Adrenal gland (tissue), 12 donors: ENCODE results near the gene IRGC. TPM values are rescaled to one million over a fixed set of nuclear protein-coding genes. Genes with fewer than 3 reads are reported as not detected.

Source experiments
- DNase-seq, 7 donors: peaks; one replicate each; pipeline ENCODE4 v3.0.0-alpha.2; 2019 to 2020
- H3K27ac ChIP-seq, 5 donors: fragments of 200-600 bp; sonication (generic) in 4 of 5; 1 replicate in 3 of 5; 2 replicates in 2 of 5; pipeline versions ENCODE4 v1.5.1 to v1.8.0; 2016 to 2020; ENCODE audit warnings: mild to moderate bottlenecking in 1 of 5
- H3K27me3 ChIP-seq: fragments of 200-600 bp; 2 replicates; pipeline ENCODE4 v1.8.0; 2021
- H3K36me3 ChIP-seq, 2 donors: fragments of 200-600 bp; replicated peaks in 1 of 2; 1 replicate in 1 of 2; 2 replicates in 1 of 2; pipeline versions ENCODE4 v1.5.1 to v1.8.0; 2018 to 2022
- H3K4me1 ChIP-seq, 2 donors: fragments of 200-600 bp; replicated peaks in 1 of 2; 1 replicate in 1 of 2; 2 replicates in 1 of 2; pipeline versions ENCODE4 v1.5.1 to v1.8.0; 2018 to 2021
- H3K4me3 ChIP-seq, 4 donors: fragments of 200-600 bp; sonication (generic) in 3 of 4; one replicate each; pipeline ENCODE4 v1.5.1; 2016 to 2018
- H3K9me3 ChIP-seq, 3 donors: fragments of 200-600 bp; sonication (generic) in 1 of 3; replicated peaks in 1 of 3; 1 replicate in 2 of 3; 2 replicates in 1 of 3; pipeline versions ENCODE4 v1.5.1 to v1.8.0; 2016 to 2021
- CTCF ChIP-seq, 6 experiments: fragments of 450-650 bp in 4 of 6; fragments of 200-600 bp in 2 of 6; sonication (generic) in 1 of 6; IDR thresholded peaks; 1 replicate in 5 of 6; 2 replicates in 1 of 6; pipeline versions ENCODE4 v1.5.1 to v1.8.0; 2016 to 2021; ENCODE audit warnings: antibody characterized with exemption in 6 of 6, mild to moderate bottlenecking in 2 of 6, moderate library complexity in 1 of 6
- POLR2A ChIP-seq, 2 donors: fragments of 450-650 bp; IDR thresholded peaks; one replicate each; pipeline ENCODE4 v1.6.1; 2017; ENCODE audit warnings: antibody characterized with exemption in 2 of 2, mild to moderate bottlenecking in 2 of 2, moderate library complexity in 1 of 2
- WGBS, 4 donors: extraction: QIAGEN DNeasy Blood & Tissue Kit in 2 of 4; methylation state at CpG; one replicate each; pipeline versions ENCODE4 v1.1.5 to v1.1.7; 2013 to 2017; 5-methylcytosine and 5-hydroxymethylcytosine counted together
- intact Hi-C, 2 donors: fragments of 100-400 bp; cut with DNase I; formaldehyde crosslinking; loops; one replicate each; pipeline versions ENCODE4 v1.14.1 to v1.15.0; 2022 to 2023
- polyA plus RNA-seq, 3 donors: library from polyadenylated mRNA; stranded (reverse); fragments of 200-250 nt in 2 of 3; fragments of 350-450 nt in 1 of 3; fragmentation: Illumina TruSeq in 1 of 3; extraction: RNeasy Lipid Tissue Mini Kit (QIAGEN cat#74804) in 1 of 3; gene quantifications; one replicate each; pipeline ENCODE4 v1.2.3, GENCODE V29; 2013 to 2014
- total RNA-seq, 9 donors: library from RNA; depleted of rRNA in 4 of 9; stranded (reverse); fragments of >200 nt in 4 of 9; fragments of 120-200 nt in 1 of 9; fragmentation: NEBNext Ultra II Directional in 1 of 9; extraction: Animal tissue kit (Norgen Biotek cat#: 25700) in 1 of 9; gene quantifications; one replicate each; pipeline versions ENCODE4 v1.1.0 to v1.2.4, GENCODE V29; 2013 to 2023
- donor health status: healthy with polysubstance abuse.
- donor health status: Bipolar disorder and iron deficiency.
- donor health status: DM: yes; HTN: yes; CAD: no.
- donor health status: DM: no; HTN: no; CAD: no.
- donor health status: DM: no; HTN: no; CAD: no.
- donor health status: DM: yes; HTN: yes; CAD: no.

IRGC gene
- total and polyA plus RNA-seq, 12 donors: not detected

GRCh38 chr19:43719918-43720317 lies 4.0 kb downstream of the IRGC start:
- WGBS, 4 donors: 60 to 83% (median 74%) methylated on average over 5 of the region's 5 CpGs
- intact Hi-C loops: no loop called here
- Histone ChIP-seq H3K27ac (no peak overlapping the region), H3K4me3 (no peak overlapping the region), H3K4me1 (no peaks in the 10 kb centered on the region), H3K36me3 (no peaks in the 10 kb centered on the region), H3K9me3 (no peaks in the 10 kb centered on the region), H3K27me3 (no peaks in the 10 kb centered on the region)
- DNase-seq: no peak
- TF ChIP-seq POLR2A (IDR thresholded peaks at IDR 0.05) (no peak), CTCF (IDR thresholded peaks at IDR 0.05) (no peak)

- H3K9me3 ChIP-seq: no peaks in the 10 kb centered on the region
- no peaks in the 10 kb centered on the region for H3K36me3 ChIP-seq
- H3K27ac ChIP-seq: no peak overlapping the region
- H3K27me3 ChIP-seq: no peaks in the 10 kb centered on the region
- WGBS, 4 donors: 77 to 88% (median 81%) methylated on average over 10 of the region's 10 CpGs
- no peak overlapping the region for H3K4me3 ChIP-seq
- intact Hi-C loops: no loop called here
- DNase-seq: no peak
- peaks cover 0 to 10% of the 10 kb centered on the region in 2 donors for H3K4me1 ChIP-seq
- TF ChIP-seq POLR2A (IDR thresholded peaks at IDR 0.05) (no peak), CTCF (IDR thresholded peaks at IDR 0.05) (no peak)
These were observed 5.1 kb downstream of the IRGC start for GRCh38 chr19:43720936-43721335.

- WGBS, 4 donors: 84 to 87% (median 85%) methylated on average over 5 of the region's 5 CpGs
- Histone ChIP-seq H3K4me1 (peaks cover 0 to 13% of the 10 kb centered on the region in 2 donors), H3K36me3 (no peaks in the 10 kb centered on the region), H3K27me3 (no peaks in the 10 kb centered on the region), H3K4me3 (no peak overlapping the region), H3K9me3 (no peaks in the 10 kb centered on the region), H3K27ac (no peak overlapping the region)
- no peak for TF ChIP-seq CTCF (IDR thresholded peaks at IDR 0.05)
- TF ChIP-seq POLR2A (IDR thresholded peaks at IDR 0.05): no peak
- no peak for DNase-seq
- intact Hi-C loops: no loop called here
These were observed 5.7 kb downstream of the IRGC start for GRCh38 chr19:43721469-43722048.

- H3K4me3 ChIP-seq: no peak overlapping the region
- intact Hi-C loops: no loop called here
- peaks cover 0 to 2% of the 10 kb centered on the region in 2 donors for H3K36me3 ChIP-seq
- 72 to 79% (median 77%) methylated on average over 8 of the region's 8 CpGs for WGBS, 4 donors
- DNase-seq: no peak
- TF ChIP-seq POLR2A (IDR thresholded peaks at IDR 0.05) (no peak), CTCF (IDR thresholded peaks at IDR 0.05) (peak in 1 of 6 experiments; percentile 17)
- H3K9me3 ChIP-seq: no peaks in the 10 kb centered on the region
- no peaks in the 10 kb centered on the region for H3K27me3 ChIP-seq
- peaks cover 0 to 13% of the 10 kb centered on the region in 2 donors for H3K4me1 ChIP-seq
- H3K27ac ChIP-seq: no peak overlapping the region
These were observed 7.7 kb downstream of the IRGC start for GRCh38 chr19:43723588-43723987.
